Omental fat pad (tissue), 4 donors: ENCODE data around the gene AHSP. TPM values are rescaled to one million over a fixed set of nuclear protein-coding genes. Genes with fewer than 3 reads are reported as not detected.
"Not testable (repeated sequence)": the region's sequence is repeated elsewhere in the genome, so short reads cannot be mapped to it uniquely, and the experiment has no call there.

Source experiments
- ATAC-seq: fragments of 150-250 bp; one replicate; pipeline ENCODE4 v1.9.1; 2016; ENCODE audit warnings: mild to moderate bottlenecking, moderate library complexity; ENCODE audit not compliant: low FRiP score
- DNase-seq: peaks from one replicate; pipeline ENCODE4 v3.0.0-alpha.2; 2019; ENCODE audit warnings: low spot score
- total RNA-seq, 4 donors: library from RNA; depleted of rRNA; stranded (reverse); fragments of >200 nt; gene quantifications; one replicate each; pipeline ENCODE4 v1.1.0, GENCODE V29; 2016
- TF ChIP-seq, protein P1 (sequence below), 3 donors: fragments of 450-650 bp; IDR thresholded peaks; one replicate each; pipeline ENCODE4 v1.5.1; 2016 to 2017; ENCODE audit warnings: antibody characterized with exemption in 3 of 3, mild to moderate bottlenecking in 3 of 3, moderate library complexity in 2 of 3

Gene AHSP
- total RNA-seq, 4 donors from 2014 or later: not detected

DNA sequence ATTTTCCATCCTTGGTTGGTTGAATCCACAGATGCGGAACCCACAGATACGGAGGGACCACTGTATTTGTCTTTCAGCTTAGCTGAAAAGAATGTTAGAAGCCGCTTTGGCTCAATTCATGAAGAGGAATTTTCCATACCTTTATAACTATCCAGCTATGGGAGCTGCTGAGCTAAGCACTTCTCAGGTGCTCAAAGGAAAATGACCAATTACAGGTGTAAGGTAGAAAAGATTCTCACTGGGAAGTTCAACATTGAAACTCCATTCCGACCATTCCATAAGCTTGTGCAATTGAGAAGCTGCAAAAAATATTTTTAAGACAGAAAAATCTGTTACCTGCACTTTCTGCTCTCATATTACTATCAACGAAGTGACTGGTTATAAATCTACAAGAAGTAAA is 2.7 kb downstream of the AHSP start:
- DNase-seq: no peak
- TF ChIP-seq, protein P1, sequence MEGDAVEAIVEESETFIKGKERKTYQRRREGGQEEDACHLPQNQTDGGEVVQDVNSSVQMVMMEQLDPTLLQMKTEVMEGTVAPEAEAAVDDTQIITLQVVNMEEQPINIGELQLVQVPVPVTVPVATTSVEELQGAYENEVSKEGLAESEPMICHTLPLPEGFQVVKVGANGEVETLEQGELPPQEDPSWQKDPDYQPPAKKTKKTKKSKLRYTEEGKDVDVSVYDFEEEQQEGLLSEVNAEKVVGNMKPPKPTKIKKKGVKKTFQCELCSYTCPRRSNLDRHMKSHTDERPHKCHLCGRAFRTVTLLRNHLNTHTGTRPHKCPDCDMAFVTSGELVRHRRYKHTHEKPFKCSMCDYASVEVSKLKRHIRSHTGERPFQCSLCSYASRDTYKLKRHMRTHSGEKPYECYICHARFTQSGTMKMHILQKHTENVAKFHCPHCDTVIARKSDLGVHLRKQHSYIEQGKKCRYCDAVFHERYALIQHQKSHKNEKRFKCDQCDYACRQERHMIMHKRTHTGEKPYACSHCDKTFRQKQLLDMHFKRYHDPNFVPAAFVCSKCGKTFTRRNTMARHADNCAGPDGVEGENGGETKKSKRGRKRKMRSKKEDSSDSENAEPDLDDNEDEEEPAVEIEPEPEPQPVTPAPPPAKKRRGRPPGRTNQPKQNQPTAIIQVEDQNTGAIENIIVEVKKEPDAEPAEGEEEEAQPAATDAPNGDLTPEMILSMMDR (IDR thresholded peaks at IDR 0.05): no peak
- ATAC-seq: no peak

DNA sequence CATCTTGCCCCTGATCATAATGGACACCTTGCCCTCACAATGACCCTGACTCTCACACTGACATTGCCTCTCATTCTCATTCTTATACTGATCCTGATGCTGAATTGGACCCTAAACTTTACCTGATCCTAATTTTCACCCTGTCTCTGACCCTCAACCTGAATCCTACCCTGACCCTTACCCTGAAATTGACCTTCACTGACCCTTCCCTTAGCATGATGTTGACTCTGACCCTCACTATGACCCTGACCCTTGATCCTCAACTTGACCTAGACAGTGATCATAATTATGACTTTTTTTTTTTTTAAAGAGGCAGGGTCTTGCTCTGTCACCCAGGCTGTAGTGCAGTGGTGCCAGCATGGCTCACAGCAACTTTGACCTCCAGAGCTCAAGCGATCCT is 3.4 kb downstream of the AHSP start:
- DNase-seq (no peak), ATAC-seq (no peak)
- TF ChIP-seq, protein P1 (IDR thresholded peaks at IDR 0.05): no peak

DNA sequence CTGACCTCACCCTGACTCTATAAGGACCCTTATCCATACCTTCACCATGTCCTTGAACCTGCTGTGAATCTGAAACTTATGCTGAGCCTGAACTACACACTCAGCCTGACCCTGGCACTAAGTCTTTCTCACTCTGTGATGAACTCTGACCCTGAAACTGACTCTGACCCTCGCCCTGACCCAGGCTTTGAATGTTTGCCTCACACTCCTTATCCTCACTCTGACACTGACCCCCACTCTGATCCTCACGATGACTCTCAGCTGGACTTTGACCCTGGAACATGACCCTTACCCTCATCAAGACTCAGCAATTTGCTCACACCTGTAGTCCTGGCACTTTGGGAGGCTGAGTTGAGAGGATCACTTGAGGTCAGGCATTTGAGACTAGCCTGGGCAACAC is 4.4 kb downstream of the AHSP start:
- TF ChIP-seq, protein P1 (IDR thresholded peaks at IDR 0.05): no peak
- no peak for ATAC-seq

DNA sequence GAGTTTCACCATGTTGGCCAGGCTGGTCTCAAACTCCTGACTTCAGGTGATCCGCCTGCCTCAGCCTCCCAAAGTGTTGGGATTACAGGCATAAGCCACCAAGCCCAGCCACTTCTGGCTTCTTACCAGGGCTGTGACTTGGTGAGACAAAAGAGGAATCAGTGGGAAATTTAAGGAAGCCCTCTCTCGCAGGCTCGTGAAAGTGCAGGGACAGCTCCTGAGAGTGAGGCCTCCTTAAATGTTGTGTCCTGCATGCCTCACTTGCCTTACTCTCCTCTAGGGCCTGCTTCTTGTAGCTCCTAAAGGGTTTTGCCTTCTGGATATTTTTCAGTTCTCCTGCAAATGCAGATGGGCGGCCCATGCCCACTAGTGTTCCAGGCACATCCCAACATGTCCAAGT is 5.2 kb downstream of the AHSP start:
- TF ChIP-seq, protein P1 (IDR thresholded peaks at IDR 0.05): no peak
- DNase-seq: no peak
- no peak for ATAC-seq

More for the DNA sequence above, 4.4 kb downstream of the AHSP start:
- no peak for DNase-seq

DNA sequence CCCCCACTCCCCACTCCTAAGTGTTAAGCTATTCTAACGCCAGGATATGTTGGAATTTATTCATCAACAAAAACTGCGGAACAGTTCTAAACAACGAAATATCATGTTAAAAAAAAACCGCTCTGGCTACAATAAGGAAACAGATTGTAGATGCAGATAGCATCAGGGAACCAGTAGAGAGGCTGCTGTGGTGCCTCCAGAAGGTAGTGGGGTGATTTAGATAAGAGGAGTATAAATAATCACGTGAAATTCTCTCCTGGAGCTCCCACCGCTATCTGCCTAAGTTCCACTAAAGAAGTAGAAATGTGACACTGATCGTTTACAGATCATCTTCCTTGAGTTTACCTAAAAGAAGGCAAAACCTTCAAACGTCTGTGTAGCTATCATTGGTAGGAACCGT is 8.0 kb downstream of the AHSP start:
- ATAC-seq: no peak
- DNase-seq: no peak
- TF ChIP-seq, protein P1 (IDR thresholded peaks at IDR 0.05): no peak

DNA sequence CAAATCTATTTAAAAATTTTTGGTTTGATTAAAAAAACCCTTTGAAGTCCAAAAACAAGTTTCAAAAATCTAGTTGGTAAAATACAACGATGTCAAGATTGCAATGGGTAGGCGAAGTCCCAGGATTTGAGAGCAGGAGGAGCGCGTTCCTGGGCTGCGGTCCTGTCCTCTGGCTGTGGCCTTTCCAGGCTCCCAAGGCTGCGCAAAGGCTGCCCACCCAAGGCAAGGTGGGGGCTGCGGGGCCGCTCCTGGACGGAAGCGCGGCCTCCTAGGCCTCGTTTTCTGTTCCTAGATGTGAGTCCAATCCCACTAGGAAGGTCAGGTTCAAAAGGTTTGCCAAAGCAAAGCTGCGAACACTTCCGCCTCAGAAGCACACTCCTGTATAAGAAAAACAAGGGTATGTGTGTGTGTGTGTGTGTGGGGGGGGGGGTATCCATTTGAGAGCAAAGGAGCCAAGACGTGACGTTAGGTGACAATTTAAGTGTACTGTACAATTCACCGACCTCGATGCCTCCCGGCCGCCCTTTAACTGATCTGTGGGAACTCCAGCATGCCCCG is 9.2 kb downstream of the AHSP start:
- TF ChIP-seq, protein P1 (IDR thresholded peaks at IDR 0.05): no peak
- ATAC-seq: no peak
- DNase-seq: no peak

DNA sequence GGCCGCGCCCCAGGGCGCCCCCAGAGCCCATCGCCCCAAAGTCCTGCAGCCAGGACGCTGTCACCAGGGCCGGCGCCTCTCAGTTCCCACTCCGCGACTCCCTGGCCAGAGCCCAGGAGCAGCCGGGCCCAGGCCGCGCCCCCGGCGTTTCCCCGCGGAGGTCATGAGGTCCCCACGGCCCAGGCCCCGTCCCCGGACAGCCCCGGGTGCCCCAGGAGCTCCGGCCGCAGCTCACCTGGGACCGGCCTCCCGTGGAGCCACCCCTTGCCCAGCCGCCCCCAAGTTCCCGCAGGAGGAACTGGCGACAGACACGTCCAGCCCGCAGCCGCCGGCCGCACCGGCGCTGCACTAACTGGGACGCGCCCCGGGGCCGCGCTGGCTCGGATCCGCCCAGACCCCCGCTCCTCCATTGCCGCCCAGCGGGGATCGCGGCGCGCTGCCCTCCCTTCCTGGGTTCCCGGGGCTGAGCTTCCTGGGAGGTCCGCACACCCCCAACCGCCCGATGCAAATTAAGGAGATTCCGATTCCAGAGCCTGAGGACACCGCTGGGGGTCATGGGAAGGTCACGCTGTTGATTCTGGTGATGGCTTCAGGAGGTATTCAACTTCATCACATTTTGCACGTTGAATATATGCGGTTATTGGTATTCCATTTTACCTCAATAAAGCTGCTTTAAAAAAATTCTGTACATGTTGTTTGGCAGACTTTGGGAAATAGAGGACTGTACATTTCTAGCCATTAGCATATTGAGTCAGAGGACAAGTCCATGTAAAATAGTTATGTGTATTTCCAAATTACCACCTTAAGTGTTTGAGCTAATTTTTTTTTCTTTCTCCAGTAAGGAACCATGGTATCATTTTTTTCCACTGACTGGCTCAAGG is 9.9 kb downstream of the AHSP start:
- TF ChIP-seq, protein P1 (IDR thresholded peaks at IDR 0.05): no peak
- ATAC-seq (no peak), DNase-seq (no peak)

DNA sequence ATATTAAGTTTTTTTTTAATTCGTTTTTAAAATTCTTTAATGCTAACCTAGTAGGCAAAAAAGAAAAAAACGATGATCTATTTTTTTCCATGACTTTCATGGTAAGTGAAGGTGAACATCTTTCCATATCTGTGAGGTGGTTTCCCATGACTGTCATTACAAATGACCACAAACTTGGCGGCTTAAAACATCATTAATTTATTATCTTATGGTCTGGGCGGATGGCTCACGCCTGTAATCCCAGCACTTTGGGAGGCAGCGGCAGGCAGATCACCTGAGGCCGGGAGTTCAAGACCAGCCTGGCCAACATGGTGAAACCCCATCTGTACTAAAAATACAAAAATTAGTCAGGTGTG is 10.5 kb downstream of the AHSP start:
- not testable (repeated sequence) for DNase-seq, ATAC-seq

DNA sequence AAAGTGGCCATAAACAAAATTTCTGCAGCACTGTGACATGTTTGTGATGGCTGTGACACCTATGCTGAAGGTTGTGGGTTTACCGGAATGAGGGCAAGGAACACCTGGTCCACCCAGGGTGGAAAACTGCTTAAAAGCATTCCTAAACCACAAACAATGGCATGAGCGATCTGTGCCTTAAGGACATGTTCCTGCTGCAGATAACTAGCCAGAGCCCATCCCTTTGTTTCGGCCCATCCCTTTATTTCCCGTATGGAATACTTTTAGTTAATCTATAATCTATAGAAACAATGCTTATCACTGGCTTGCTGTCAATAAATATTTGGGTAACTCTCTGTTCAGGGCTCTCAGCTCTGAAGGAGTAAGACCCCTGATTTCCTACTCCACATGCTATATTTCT is 12.1 kb downstream of the AHSP start:
- ATAC-seq, DNase-seq: not testable (repeated sequence)
